DLD1 (cell line): Measurements from ENCODE around the gene THSD4.

Experiments used
- in situ Hi-C: cut with HindIII; loops from 2 replicates; pipeline ENCODE4 v1.10.0; 2017; ENCODE audit warnings: low sequenced_read_pairs

Gene THSD4

DNA sequence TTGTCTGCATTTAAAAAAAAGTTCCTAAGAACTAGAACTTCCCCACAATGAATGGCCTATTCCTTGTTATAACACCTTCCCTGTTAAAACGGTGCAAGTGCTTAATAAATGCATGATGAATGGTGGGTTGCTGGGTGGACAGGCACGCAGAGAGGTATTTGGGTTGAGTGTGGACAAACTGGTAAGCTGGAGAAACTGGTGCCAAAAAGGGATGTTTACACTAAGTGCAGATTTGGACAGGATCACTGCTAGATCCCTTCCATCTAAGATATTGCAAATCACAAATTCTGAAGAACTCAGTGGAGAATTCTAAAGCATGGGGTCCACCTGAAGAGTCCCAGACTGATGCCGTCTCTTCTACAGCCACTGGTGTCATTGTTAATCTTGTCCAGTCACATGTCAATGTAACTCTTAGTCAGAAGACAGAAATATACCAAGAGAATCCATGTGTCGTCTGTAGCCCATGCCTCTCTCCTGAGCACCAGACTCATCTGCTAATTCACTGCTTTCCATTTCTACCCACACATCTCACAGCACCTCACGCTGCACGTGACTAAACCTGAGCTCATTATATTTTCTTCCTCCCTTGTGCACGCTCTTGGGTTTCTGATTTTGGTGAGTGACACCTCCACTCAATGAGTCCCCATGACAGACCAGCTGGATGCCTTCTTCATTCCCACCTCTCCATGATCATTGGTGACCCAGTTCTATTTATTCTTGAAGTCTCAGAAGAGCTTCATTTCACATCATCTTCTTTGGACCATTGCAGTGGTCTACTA, 328.9 kb downstream of the THSD4 start:
- in situ Hi-C loops, result no loop called here

DNA sequence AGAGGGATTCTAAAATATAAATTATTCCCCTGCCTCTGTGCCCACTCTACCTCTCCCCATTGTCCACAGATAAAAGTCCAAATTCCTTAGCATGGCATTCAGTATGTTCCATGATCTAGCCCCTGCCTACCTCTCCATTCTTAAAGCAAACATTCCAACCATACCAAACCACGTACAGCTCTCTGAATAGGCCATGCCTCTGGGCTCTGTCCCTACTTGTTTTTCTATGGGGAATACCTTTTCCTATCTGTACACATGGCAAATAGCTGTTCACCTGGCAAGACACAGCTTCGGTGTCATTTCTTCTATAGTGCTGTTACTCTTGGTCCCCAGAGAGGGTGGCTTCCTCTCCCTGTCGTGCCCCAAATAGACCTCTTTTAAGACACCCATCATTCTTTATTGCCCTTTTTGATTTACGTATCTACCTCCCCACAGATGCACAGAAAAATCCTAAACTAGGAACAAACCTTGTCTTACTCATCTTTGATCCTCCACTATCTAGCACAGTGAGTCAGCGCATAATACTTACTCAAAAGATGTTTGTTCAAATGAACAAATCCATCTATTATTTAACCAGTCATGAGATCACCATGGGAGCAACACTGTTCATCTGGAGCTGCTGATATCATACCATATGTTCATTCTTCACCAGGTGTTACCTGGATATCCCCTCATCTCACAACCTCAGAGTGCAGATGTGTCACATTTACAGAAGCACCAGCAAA, 329.8 kb downstream of the THSD4 start:
- in situ Hi-C loops, result no loop called here

DNA sequence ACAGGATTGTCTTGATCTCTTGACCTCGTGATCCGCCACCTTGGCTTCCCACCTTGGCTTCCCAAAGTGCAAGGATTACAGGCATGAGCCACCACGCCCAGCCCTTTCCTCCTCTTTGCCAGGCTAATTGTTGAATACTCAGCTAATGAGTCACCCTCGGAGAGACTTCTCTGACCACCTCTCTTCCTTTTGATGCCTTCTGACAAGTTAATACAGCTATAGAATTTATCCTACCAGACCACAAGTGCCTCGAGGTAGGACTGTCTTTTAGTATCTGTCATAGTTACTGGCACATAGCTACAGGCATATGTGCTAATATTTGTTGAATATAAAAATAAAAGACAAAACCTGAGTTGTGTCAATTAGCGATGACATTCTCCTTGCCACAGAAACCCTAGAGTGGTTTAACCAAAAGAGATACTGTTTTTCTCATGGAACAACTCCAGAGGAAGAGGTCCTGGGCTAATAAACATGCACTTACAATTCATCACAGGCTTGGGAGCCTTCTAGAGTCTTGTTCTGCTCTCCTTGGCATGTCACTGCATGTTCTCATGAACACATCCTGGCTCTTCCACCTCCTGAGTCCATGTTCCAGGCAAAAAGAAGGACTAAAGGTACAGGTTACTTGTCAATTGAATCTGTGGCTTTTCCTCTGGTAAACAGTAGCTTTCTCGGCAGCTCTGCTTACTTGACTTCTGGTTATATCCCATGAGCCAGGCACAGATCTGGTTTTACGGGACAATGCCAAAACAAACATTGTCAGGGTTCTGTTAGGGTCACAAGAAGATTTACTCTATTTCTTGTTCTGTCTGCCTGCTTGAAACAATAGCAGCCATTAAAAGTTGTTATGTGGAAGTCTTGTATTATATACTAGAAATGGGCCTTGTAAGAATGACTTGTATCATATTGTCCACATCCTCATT, 332.3 kb downstream of the THSD4 start:
- in situ Hi-C loops, result no loop called here

DNA sequence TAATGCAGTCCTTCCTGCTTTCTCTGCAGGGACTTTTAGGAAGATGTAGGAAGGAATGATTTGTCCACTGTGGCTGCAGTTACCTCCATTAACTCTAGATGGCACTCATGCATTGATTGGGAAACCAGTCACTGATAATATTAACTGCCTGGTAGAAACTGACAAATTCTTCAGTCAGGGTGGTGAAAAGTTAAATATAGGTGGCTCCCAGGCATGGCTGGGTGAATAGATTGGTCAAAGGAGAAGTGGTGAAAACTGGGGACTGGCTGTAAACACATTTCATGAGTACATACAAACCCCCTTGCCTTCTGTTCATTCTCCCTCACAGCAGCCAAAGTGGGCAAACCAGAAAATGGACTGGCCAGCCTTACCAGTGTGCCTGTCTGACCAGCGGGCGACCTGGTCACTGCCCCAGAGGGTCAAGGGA, 333.4 kb downstream of the THSD4 start:
- in situ Hi-C loops, result no loop called here

DNA sequence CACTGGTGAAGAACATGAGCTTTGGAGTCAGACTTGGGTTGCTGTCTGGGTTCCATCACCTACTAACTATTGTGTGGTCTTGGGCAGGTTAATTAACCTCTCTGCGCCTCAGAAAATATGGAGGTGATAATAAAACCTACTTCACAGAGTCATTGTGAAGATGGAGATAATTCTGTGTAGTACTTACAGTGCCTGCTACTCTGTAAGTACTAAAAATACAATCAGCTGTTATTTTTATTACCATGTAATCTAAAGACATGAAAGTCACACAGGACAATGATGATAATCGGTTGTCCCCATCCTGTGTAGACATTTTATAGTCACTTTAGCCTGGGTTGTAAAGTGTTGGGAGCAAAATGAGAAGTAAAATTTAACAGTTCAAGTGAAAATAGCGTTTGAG, 334.1 kb downstream of the THSD4 start:
- in situ Hi-C loops, result no loop called here

DNA sequence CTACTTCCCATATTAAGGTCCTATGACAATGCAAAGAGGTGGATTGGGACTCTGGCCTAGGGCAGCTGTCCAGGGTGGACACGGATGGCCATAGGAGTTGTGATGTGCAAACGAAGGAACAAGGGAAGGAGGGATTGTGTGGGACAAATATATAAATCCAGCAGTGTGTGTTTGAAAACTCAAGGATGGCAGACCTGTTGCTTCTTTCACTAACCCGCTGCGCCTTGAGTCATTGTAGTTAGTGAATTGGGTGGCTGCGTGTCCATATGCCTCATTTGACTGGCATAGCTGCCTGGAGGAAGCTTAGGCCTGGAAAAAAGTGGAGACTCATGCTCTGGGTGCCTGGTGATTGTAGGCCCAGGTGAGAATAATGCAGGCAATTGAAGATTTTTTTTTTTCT, 334.7 kb downstream of the THSD4 start:
- in situ Hi-C loops, result no loop called here

DNA sequence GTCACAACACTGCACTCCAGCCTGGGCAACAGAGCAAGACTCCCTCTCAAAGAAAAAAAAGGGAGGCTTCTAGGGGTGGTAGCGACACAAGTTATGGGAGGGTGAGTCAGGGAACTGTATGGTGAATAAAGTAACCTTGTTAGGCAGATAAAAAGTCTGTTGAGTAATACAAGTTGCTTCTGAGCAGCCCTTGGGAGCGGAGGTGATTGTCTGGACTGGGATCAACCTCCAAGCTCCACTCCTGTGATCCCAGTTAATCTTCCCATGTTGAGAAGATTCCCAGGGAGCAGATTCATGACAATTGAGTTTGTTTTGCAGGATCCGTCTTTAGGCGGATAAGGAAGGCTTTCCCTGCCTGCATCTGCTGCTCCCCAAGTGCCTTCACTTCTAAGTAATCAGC, 335.9 kb downstream of the THSD4 start:
- in situ Hi-C loops, result no loop called here

DNA sequence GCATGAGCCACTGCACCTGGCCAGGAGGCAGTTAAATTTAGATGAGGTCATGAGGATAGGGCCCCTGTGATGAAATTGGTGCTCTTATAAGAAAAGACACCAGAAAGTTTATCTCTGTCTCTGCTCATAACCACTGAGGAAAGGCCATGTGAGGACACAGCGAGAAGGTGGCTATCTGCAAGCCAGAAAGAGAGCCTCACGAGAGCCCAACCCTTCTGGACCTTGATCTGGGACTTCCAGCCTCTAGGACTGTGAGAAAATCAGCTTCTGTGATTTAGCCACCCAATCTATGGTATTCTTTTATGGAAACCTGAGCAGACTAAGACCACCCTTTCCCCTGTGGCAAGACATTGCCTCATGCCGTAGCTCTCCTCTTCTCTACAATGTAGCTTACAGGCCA, 337.6 kb downstream of the THSD4 start:
- in situ Hi-C loops, result no loop called here

DNA sequence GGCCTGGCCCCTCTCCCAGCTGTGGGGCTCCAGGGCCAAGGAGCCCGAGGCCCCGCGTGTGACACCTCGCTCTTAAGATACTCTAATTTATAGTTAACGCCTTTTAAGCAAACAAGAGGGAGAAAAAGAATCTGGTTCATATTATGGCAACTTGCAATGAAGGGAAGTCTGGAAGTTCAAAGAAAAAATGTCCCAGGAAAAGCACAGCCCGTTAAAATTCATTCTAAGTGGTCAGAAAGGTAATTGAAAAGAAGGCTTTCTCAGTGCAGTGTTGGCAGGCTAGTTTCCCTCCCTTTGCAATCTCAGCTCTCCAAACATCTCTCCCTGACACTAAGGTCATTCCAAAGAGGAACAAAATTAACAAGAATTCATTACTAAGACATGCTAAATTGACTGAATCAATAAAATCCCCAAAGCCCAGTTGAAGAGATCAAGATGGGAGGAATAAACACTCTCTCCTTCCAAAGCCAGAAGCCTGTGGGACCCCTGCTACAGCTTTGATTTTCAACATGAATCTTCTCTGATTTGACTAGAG, 339.3 kb downstream of the THSD4 start:
- in situ Hi-C loops, result no loop called here

DNA sequence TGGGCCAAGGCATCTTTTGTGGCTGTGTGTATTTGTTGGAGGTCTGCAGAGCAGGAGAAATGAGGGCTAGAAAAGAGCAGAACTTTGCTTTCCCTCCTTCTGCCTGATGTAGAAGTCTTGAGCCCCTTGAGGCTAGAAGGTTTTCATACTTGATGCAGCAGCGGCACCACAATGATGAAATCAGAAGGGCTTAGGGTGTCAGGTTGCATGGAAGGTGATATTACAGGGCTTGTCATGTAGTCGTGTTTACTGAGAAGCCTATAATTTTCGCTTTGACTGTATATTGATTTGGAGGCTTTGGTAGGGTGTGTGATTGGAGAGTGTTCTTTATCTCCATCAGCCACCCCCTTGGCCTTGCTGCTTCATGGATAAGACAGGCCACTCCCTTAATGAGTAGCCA, 339.8 kb downstream of the THSD4 start:
- in situ Hi-C loops, result no loop called here

DNA sequence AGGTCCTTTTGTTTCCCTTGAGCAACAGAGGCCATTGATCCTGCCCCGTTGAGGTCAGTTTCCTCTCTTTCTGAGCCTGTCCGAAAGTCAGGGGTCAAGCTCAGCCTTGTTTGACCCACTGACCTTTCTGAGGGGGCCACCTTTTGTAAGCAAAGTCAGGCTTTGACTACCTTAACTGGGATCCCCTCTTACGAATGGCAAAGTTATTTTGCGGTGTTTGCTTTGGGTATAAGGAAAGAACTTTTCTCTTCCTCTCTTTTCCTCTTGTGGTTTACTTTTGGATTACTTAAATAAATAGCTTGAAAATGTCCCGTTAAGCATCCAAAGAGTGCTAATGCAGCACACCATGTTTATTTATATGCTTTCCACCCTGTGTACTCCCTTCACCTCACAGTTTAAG, 340.6 kb downstream of the THSD4 start:
- in situ Hi-C loops, result no loop called here

DNA sequence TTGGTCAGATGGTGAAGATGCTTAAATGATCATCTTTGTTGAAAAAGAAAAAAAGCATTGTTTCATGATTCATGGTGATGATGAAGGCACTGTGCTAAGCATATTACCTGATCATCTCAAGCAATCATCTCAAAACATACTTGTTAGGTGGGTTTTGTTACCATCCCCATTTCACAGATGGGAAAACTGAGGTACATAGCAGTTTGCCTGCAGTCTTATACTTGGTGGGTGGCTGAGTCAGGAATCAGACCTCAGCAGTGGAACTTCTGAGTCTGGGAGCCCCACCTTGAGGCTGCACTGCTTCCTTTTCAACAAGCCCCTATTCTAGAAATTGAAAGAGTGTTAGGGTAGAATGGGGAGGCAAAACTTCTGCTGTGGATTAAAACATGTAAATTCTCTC, 341.1 kb downstream of the THSD4 start:
- in situ Hi-C loops, result no loop called here

DNA sequence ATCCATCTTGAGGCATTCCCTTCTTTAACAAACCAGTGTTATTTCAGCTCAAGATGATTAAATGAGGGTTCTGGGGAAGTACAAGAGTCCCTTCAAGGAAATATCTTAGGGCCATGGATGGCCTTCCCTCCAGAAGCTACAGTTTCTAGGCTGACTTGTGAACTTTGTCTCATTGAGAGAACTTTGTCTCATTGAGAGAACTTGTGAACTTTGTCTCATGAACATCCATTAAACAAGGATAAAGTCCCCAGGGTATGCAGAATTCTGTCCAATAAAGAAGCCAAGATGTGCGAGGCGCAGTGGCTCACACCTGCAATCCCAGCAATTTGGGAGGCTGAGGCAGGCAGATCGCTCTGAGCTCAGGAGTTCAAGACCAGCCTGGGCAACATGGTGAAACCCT, 341.5 kb downstream of the THSD4 start:
- in situ Hi-C loops, result no loop called here

DNA sequence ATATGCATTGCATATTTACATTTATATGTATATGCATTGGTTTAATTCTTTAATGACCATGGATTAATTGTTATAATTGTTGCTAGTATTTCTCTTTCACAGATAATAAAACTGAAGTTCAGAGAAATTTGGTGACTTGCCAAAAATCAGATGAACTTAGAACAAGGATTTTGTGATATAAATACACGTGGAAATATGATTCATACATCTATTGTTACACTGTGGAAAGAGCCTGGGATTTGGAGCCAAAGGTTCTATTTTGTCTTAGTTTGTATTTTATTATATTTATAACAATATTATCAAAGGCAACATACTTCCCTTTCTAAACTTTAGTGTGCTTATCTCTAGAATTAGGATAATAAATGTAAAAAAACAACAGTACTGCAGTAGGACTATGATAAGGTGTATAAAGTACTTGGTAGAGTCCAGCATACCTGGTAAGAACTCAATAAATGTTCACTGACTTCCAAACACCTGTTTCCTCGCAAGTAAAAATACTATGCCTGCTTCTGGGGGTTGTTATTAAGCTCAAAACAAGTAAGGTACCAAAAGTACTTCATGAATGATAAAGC, 342.9 kb downstream of the THSD4 start:
- in situ Hi-C loops, result no loop called here

DNA sequence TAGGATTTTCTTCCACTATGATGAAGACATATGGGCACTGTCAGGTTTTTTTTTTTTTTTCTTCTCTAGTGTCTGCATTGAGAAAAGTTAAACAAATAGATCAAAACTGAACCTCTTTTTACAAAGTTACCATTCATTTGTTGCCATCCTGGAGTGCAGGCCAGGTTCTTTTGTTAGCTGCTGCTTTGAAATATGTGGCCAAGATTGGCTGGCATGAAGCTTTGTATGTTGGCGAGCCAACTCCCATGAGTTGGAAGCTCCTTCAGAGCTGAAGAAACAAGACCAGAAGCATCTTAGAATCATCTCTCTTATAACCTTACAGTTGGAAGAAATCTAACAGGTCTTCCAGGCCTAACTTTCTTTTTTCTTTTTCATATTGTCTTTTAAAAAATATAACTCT, 346.5 kb downstream of the THSD4 start:
- in situ Hi-C loops, result no loop called here

DNA sequence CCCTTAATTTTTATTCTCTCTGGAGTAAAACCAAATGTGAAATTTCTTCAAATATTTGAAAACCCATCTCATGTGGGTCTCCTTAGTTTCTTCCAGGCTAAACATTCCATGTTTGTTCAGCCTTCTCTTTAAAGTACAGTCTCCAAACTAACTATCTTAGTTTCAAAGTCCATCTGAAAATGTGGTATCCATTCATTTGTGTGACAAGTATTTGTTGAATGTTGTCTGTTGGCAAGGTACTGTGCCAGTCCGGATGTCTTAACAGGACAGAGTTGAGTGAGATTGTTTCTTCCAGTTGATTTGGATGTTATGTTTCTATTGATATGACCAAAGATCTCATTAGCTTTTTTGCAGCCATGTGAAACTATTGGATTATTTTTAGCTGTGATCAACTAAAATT, 347.4 kb downstream of the THSD4 start:
- in situ Hi-C loops, result no loop called here

DNA sequence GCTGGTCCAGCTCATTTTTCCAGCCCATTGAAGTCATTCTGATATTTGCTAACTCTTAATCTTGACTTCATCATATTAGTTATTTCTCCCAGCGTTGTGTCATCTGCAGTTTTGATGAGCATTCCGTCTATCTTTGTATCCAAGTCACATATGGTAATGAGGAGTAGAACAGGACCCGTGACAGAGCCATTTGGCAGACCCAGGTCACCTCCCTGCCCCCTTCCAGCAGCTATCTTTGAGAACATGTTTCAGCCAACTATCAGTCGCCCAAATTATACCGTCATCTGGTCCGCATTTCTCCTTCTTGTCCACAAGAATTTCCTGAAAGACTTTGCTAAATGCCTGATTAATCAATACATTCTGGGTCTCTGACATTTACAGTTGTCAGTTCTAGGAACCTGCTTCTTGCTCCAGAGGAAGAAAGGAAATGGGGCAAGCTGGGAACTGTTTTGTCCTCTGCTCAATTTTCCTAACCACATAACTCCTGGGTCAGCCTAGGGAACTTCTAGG, 347.9 kb downstream of the THSD4 start:
- in situ Hi-C loops, result no loop called here

DNA sequence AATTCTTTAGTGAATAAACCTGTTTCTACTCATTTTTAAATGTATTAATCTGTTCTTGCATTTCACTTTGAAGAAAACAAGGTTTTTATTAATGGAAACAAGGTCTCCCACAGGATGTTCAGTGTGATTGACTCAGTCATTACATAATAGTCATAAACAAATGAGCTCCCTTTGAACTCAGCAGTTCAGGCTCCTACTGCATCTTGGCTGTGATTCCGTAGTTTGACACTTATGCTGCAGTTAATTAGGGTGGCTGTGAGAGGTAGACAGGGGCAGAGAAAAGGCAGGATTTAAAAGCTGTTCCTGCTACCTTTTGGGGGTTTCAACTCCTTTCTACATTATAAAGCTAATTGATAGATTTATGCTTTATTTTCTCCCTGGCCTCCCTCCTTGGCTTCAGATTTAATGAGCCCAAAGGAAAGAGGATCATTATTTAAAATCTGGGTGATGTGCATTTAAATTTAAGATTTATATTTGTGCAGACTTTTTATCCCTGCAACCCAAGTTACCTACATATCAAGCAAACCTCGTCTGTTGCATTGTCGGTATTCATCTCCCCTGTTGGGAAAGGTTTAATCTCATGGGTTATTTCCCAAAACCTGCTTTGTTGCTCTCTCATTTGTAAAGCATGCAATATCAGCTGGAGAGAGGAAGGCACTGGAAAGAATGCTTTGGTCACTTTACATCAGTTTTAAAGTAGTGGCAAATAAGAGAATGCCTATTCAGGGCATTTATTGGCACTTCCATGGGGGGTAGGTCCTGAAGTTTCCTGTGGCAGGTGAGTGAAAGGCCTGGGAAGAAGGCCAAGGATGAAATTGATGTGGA, 350.1 kb downstream of the THSD4 start:
- in situ Hi-C loops, result no loop called here

DNA sequence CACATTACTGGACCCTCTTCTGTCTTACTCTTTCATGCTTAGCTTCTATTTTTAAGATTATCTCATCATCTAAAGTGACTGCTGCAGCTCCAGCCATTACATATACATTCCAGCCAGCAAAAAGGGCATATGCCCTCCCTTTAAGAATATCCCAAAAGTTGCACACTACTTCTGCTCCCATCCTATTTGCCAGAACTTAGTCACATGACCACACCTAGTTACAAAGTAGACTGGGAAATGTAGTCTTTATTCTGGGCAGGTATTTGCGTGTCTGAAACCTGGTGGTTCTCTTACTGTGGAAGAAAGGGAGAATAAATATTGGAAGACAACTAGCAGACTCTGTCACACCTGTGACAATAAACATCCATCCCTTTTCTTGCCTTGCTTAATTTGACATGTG, 353.4 kb downstream of the THSD4 start:
- in situ Hi-C loops, result no loop called here

DNA sequence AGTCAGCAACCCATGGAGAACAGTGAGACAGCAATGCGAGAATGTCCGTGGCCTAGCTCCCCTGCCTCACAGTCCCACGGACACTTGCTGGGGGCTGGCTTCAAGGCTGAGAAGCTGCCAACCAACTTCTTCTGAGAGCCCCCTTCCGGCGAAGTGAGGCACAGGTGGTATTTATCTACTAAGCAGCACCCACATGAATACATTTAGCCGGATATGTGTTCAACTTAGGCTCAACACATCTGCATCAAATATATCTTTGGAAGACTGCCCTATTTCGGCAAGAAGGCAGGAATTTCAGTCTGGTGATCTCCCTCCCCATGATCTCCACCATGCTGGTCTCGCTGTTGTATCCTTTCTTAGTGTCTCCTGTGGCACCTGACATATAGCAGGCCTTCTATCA, 354.1 kb downstream of the THSD4 start:
- in situ Hi-C loops, result no loop called here
